Uterus (tissue), 4 donors: Measurements from ENCODE around the gene ARHGAP42. TPM values are rescaled to one million over a fixed set of nuclear protein-coding genes. Genes with fewer than 3 reads are reported as not detected.

Source experiments
- DNase-seq, 2 donors: peaks; one replicate each; pipeline ENCODE4 v3.0.0-alpha.2; 2019 to 2020
- H3K27ac ChIP-seq, 2 donors: fragments of 200-600 bp; sonication (generic); 1 replicate in 1 of 2; 2 replicates in 1 of 2; pipeline ENCODE4 v1.5.1; 2016 to 2018
- H3K27me3 ChIP-seq, 2 donors: fragments of 200-600 bp; sonication (generic); one replicate each; pipeline ENCODE4 v1.5.1; 2018 to 2019; ENCODE audit warnings: control low read depth in 1 of 2
- H3K36me3 ChIP-seq, 2 donors: fragments of 200-600 bp; sonication (generic); one replicate each; pipeline ENCODE4 v1.5.1; 2019; ENCODE audit warnings: control low read depth in 1 of 2
- H3K4me1 ChIP-seq, 2 donors: fragments of 200-600 bp; sonication (generic); one replicate each; pipeline ENCODE4 v1.5.1; 2018 to 2019; ENCODE audit warnings: control low read depth in 1 of 2
- H3K4me3 ChIP-seq, 2 donors: fragments of 200-600 bp; sonication (generic); 1 replicate in 1 of 2; 2 replicates in 1 of 2; pipeline ENCODE4 v1.5.1; 2018 to 2019; ENCODE audit warnings: mild to moderate bottlenecking in 1 of 2
- H3K9me3 ChIP-seq, 2 donors: fragments of 200-600 bp; sonication (generic); one replicate each; pipeline ENCODE4 v1.5.1; 2019; ENCODE audit warnings: control low read depth in 1 of 2
- CTCF ChIP-seq, 4 experiments: fragments of 200-600 bp in 2 of 4; fragments of 450-650 bp in 2 of 4; sonication (generic) in 2 of 4; IDR thresholded peaks; one replicate each; pipeline ENCODE4 v1.5.1; 2016 to 2019; ENCODE audit warnings: antibody characterized with exemption in 4 of 4, mild to moderate bottlenecking in 2 of 4, moderate library complexity in 1 of 4
- POLR2A ChIP-seq, 2 donors: fragments of 450-650 bp; IDR thresholded peaks; one replicate each; pipeline ENCODE4 v1.6.1; 2016; ENCODE audit warnings: antibody characterized with exemption in 2 of 2, mild to moderate bottlenecking in 1 of 2, moderate library complexity in 1 of 2
- intact Hi-C: fragments of 100-400 bp; cut with DNase I; formaldehyde crosslinking; loops from one replicate; pipeline ENCODE4 v1.15.1; 2023; ENCODE audit warnings: low total_unique reads
- total RNA-seq, 4 donors: library from RNA; depleted of rRNA in 3 of 4; stranded (reverse); fragments of >200 nt in 3 of 4; gene quantifications; one replicate each; pipeline versions ENCODE4 v1.1.0 to v1.2.4, GENCODE V29; 2014 to 2023
- donor health status: DM: yes; HTN: yes; CAD: no.

Gene ARHGAP42
- total RNA-seq, 4 donors from 2014 or later, result 10.2 to 51.6 (median 21.1) TPM

GRCh38 chr11:100966366-100966765 is 279.3 kb downstream of the ARHGAP42 start:
- H3K27ac ChIP-seq, result no peak overlapping the region
- H3K36me3 ChIP-seq, result no peaks in the 10 kb centered on the region
- H3K4me1 ChIP-seq, result peaks cover 0 to 6% of the 10 kb centered on the region in 2 donors
- no peaks in the 10 kb centered on the region for H3K9me3 ChIP-seq
- H3K27me3 ChIP-seq, result no peaks in the 10 kb centered on the region
- no peak for TF ChIP-seq POLR2A (IDR thresholded peaks at IDR 0.05)
- TF ChIP-seq CTCF (IDR thresholded peaks at IDR 0.05), result no peak
- no peak overlapping the region for H3K4me3 ChIP-seq
- intact Hi-C loops, result no loop called here
- no peak for DNase-seq

GRCh38 chr11:100969008-100969407 is 281.9 kb downstream of the ARHGAP42 start:
- TF ChIP-seq CTCF (IDR thresholded peaks at IDR 0.05), result no peak
- no peak for TF ChIP-seq POLR2A (IDR thresholded peaks at IDR 0.05)
- Histone ChIP-seq H3K27me3 (no peaks in the 10 kb centered on the region), H3K4me3 (no peak overlapping the region), H3K36me3 (no peaks in the 10 kb centered on the region), H3K9me3 (no peaks in the 10 kb centered on the region), H3K27ac (no peak overlapping the region), H3K4me1 (peaks cover 0 to 6% of the 10 kb centered on the region in 2 donors)
- DNase-seq, result no peak
- intact Hi-C loops, result no loop called here

GRCh38 chr11:100970283-100971164 is 283.4 kb downstream of the ARHGAP42 start:
- TF ChIP-seq CTCF (IDR thresholded peaks at IDR 0.05), result no peak
- no peak for TF ChIP-seq POLR2A (IDR thresholded peaks at IDR 0.05)
- H3K9me3 ChIP-seq, result no peaks in the 10 kb centered on the region
- H3K27me3 ChIP-seq, result no peaks in the 10 kb centered on the region
- peaks cover 0 to 6% of the 10 kb centered on the region in 2 donors for H3K4me1 ChIP-seq
- intact Hi-C loops, result no loop called here
- DNase-seq, result no peak
- peak overlapping the region; percentile 38 to 60 for H3K27ac ChIP-seq
- H3K4me3 ChIP-seq, result no peak overlapping the region
- H3K36me3 ChIP-seq, result no peaks in the 10 kb centered on the region

- no peak for TF ChIP-seq POLR2A (IDR thresholded peaks at IDR 0.05)
- H3K36me3 ChIP-seq, result no peaks in the 10 kb centered on the region
Measured at GRCh38 chr11:100972046-100972445, 285.0 kb downstream of the ARHGAP42 start.

GRCh38 chr11:100978442-100978841 is 291.4 kb downstream of the ARHGAP42 start:
- no peaks in the 10 kb centered on the region for H3K9me3 ChIP-seq
- no peak overlapping the region for H3K4me3 ChIP-seq
- DNase-seq, result no peak
- intact Hi-C loops, result no loop called here
- no peaks in the 10 kb centered on the region for H3K27me3 ChIP-seq
- no peaks in the 10 kb centered on the region for H3K4me1 ChIP-seq
- H3K36me3 ChIP-seq, result no peaks in the 10 kb centered on the region
- TF ChIP-seq POLR2A (IDR thresholded peaks at IDR 0.05), result no peak
- peak overlapping the region in 1 of 2 donors; percentile 11 for H3K27ac ChIP-seq

More at GRCh38 chr11:100972046-100972445, 285.0 kb downstream of the ARHGAP42 start:
- Histone ChIP-seq H3K27me3 (no peaks in the 10 kb centered on the region), H3K27ac (no peak overlapping the region), H3K9me3 (no peaks in the 10 kb centered on the region), H3K4me3 (no peak overlapping the region), H3K4me1 (peaks cover 0 to 6% of the 10 kb centered on the region in 2 donors)
- DNase-seq, result no peak
- intact Hi-C loops, result no loop called here

- TF ChIP-seq POLR2A (IDR thresholded peaks at IDR 0.05) (no peak), CTCF (IDR thresholded peaks at IDR 0.05) (no peak)
Measured at GRCh38 chr11:100978939-100979338, 291.9 kb downstream of the ARHGAP42 start.

More at GRCh38 chr11:100978939-100979338, 291.9 kb downstream of the ARHGAP42 start:
- Histone ChIP-seq H3K27me3 (no peaks in the 10 kb centered on the region), H3K4me1 (no peaks in the 10 kb centered on the region), H3K4me3 (no peak overlapping the region), H3K9me3 (no peaks in the 10 kb centered on the region), H3K27ac (peak overlapping the region in 1 of 2 donors; percentile 11), H3K36me3 (no peaks in the 10 kb centered on the region)
- DNase-seq, result no peak
- intact Hi-C loops, result no loop called here
